Stimulated activated CD8-positive, alpha-beta memory T cell treated with anti-CD3 and anti-CD28 coated beads, Interleukin-15, amount 100 ng/mL, for 48 hours (primary cell): ENCODE results near the gene CDT1.
A peak's percentile ranks its signal among the peaks of the same experiment; 100 is the strongest.
"Not testable (repeated sequence)": the region's sequence is repeated elsewhere in the genome, so short reads cannot be mapped to it uniquely, and the experiment has no call there.

Experiments
- DNase-seq, 2 donors: peaks; one replicate each; pipeline ENCODE4 v3.0.0-alpha.2; 2020; ENCODE audit warnings: low read depth in 2 of 2

The CDT1 gene

DNA sequence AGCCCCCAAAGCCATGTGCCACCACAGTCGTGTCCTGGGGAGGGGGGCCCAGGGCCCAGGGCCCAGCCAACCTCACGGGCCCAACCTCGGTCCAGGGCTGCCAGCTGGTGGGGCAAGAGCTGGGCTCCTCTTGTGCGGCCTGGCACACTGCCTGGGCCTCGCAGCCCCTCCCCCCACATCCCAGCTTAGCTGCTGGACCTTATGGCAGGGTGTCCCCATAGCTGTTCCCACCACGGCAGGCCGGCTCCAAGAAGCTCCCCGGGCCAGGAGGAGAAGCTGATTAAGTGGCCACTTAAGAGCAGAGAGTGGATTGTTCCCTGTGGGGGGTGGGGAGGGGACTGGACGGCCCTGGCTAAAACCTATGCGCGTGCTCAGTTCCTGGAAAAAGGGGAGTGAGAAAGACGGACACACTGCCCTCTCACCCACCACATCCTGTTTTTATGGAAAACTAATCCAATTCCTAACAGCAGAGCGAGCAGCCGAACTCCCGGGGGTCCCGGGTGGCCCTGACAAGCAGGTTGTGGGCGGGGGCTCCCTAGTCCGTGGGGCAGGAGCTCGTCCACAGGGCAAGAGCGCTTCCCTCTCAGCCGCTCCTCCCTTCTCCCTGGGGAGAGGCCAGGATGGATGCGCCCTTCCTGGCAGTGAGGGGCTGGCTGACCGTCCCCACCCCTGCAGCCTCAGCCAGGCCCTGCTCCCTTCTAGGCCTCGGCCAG, 35.4 kb upstream of the CDT1 start:
- no peak for DNase-seq

DNA sequence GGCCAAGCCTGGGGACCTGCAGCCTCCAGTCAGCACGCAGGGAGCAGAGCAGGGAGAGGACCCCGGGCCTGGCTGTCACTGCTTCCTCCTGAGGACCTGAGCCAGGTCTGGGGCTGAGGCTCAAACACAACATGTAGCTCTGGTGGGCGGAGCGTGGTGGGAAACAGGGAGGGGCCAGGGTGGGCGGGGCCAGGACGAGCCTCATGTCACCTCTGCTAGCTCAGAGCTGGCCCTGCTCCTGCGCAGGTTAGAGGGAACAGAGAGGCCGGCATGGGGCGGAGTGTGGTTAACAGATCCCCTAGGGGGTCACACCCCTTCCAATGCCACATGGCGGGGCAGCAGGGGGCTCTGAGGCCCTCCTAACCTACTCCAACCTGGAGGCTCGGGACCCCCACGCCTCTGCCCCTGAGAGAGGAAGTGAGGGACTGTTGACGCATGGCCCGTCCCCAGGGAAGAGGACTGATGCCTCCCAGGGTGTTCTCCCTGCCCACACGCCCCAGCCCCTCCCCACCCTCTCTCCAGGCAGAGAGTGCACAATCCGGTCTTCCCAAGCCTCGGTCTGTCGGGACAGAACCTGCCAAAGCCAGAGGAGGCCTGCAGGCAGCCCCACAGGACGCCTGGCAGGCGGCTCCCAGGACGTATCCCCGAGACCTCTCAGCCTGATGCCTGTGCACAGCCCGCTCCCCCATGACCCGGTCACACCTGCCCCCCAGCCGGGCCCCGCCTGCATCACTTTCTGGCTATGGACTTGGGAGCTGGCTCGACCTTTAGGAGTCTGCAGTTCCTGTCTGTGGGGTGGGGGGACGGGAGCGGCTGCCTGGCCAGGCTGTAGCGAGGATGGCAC, 33.8 kb upstream of the CDT1 start:
- no peak for DNase-seq

DNA sequence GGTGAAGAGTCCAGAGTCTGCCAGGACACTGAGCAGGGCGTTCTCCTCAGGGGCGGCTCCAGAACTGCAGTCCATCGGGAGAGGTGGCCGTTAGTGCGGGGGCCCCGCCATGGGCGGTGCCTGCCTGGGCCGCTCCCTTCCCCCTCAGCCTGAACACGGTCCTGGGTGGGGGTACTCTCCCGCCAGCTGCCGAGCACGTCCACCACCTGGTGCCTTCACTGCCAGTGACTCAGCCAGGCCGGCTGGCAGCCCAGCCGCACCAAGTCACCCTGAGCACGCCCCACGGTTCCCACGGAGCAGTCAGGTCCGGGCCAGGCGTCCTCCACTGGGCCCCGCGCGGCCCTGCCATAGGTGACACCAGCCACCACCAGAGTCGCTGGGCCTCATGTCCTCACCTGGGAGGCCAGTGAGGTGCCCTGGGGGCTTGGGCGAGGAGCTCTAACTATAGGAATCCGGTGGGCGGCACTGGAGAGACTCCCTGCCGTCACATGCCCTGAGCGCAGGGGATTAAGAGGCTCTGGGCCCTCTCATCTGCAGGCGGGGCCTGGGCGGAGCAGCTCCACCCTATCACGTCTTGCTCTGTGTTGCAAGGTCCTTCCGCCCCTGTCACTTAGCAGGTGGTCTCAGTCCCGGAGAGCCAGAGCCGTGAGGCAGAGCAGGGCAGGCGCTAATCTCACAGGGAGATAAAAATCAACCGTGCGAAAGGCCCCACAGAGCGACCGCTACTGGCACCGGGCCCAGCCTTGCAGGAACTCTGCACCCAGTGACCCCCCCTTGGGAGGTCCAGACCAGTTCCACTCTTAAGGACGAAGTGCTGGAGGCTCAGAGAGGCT, 32.9 kb upstream of the CDT1 start:
- no peak for DNase-seq

DNA sequence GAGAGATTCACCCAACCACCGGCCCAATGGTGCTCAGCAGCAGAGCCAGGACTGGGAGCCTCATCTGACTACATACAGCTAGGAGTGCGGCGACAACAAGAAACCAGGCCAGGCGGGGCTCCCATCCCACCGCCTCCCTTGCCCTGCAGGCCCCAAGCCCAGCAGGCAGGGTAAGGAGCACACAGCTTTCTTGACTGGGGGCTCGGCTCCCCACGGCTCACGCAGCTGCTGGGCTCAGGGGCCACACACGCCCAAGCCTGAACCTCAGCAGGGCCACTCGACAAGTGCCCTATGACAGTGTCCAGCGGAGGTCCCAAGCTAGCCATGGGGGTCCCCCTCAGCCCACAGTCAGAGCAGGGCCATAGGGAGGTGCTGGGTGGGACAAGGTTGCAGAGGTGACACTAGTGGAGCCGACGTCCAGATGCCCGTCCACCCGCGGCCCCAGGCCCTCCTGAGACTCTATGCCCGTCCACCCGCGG, 32.3 kb upstream of the CDT1 start:
- no peak for DNase-seq

DNA sequence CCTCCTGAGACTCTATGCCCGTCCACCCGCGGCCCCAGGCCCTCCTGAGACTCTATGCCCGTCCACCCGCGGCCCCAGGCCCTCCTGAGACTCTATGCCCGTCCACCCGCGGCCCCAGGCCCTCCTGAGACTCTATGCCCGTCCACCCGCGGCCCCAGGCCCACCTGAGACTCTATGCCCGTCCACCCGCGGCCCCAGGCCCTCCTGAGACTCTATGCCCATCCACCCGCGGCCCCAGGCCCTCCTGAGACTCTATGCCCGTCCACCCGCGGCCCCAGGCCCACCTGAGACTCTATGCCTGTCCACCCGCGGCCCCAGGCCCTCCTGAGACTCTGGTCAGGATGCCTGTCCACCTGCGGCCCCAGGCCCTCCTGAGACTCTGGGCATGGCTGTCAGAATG, 31.8 kb upstream of the CDT1 start:
- DNase-seq, result not testable (repeated sequence)

DNA sequence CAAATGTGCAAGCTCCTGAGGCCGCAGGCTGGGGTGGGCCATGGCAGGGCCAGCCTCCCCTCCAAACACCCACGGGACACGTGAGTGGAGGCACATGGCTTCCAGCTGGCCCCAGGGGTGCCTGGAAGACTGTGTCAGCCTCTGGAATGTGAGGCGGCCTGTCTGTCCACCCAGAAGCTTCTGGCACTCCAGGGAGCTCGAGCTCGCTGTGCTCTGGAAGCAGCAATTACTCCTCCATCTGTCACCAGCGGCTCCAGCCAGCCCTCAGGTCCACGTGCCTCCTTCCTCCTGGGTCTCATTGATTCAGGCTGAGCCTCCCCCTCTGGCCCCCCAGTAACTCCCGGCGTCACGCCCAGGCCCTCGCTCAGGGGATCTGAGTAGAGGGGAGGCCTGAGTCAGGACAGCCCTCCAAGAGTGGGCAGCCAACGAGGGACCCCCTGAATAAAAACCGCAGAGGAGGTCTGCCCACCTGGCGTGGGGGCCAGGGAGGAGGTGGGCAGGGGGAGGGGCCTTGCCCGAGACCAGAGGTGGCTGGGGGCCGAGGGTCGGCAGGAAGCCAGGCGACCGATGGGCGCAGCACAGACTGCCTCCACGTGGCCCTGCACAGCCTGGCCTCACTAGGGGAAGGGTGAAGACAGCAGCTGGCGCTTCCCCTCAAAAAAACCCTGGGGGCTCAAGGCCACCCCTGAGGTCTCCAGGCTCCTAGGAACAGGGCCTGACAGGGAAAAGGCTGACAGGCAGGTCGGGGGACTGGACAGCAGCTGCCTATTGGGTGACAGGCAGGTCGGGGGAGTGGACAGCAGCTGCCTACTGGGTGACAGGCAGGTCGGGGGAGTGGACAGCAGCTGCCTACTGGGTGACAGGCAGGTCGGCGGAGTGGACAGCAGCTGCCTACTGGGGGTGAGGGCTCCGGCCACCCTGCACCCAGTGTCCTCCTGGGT, 30.4 kb upstream of the CDT1 start:
- no peak for DNase-seq

DNA sequence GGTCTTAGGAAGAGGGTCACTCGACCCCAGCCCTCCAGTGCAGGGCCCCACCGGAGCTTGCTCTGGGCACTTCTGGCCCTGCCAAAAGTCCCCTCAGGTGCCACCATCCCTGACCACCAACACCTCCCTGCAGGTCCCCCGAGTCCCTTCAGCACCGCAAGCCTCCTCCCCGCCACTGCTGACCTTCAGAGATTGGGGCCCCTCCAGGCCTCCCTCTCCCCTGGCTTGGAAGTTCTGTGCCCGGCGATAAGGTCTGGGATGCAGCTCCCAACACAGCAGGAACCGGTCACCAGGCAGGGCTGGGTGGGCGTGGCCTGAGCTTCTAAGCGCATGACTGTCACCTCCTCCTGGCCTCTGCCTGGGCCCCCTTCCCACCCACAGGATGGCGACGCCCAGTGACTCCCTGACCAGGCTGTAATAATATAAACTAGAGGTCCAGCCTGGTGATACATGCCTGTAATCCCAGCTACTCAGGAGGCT, 29.7 kb upstream of the CDT1 start:
- DNase-seq, result no peak

DNA sequence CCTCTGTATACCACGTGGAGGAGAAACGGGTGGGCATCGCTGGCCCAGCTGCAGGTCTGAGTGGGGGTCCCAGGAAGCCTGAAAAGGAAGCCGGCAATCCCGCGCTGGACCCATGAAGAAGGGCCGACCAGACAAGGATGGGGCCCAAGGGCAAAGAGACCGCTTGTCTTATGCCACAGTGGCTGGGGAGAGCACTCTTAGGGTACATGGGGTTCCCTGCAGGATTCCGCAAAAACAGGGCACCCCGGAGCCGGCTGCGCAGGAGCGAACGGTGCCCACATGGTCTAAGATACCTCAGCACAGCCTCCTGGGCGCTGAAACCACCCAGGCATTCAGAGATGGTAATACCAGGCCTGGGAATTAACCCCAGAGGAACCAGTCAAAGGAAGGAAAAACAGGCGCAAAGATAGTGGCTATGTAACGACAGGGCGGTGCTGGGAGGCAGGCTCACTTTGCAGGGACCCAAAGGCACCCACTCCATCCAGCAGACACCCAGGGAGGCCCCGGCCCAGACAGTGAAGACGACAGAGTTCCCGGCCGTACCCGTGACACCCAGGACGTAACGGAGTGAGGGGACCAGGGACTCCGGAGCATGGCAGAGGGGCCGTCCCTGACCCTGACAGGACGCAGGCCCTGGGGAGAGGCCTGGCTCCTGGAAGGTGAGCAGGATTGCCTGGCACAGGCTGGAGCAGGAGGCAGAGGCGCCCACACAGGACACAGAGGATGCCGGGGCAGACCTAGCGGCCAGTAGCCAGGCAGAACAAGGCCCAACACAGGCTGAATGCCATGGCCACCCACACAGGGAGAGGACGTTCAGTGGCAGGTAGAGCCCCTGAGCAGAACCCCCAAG, 28.8 kb upstream of the CDT1 start:
- DNase-seq, result no peak

DNA sequence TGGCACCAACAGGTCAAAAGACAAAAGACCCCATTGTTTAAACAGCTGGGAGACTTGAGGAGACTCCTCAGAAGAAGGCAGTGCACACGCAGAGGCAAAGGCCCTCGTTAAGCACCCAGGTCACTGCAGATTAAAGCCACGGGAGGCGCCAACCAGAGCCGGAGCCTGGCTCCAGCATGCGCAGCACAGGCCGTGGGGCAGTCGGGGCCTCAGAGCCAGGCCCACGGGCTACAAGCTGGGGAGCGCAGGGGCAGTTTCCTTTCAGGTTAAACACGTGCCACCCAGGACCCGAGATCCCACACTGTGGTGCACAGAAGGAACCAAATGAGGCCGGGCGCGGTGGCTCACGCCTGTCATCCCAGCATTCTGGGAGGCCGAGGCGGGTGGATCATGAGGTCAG, 27.8 kb upstream of the CDT1 start:
- no peak for DNase-seq

DNA sequence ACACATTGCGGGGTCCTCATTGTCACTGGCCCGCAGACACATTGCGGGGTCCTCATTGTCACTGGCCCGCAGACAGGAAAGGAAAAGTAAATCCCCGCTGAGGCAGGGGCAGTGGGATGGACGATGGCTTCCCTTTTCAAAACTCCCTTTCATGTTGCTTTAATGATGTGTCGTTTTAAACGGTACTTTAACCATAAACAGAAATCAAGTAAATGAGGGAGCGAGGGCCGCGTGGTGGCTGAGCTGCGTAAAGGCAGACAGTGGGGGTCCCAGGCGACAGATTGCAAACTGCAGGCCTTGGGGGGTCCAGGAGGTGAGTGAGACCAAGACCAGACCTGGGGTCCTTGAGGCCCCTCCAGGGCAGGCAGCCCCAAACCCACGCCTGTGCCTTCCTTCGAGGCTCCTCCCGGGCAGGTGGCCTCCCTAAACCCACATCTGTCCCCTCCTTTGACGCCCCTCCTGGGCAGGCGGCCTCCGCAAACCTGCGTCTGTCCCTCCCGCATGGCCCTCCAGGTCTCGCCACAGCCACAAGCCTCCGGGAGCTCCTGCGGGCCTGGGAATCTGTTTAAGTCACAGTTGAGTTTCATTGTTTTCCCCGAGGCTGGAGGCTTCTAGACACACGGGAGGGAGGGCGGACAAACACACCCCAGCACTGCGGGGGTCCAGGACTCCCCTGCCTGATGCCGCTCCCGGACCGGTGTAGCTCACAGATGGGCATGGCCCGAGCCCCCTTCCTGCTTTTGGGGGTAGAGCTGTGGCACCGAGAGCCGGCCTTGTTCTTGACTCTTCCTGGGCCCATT, 25.9 kb upstream of the CDT1 start:
- no peak for DNase-seq

DNA sequence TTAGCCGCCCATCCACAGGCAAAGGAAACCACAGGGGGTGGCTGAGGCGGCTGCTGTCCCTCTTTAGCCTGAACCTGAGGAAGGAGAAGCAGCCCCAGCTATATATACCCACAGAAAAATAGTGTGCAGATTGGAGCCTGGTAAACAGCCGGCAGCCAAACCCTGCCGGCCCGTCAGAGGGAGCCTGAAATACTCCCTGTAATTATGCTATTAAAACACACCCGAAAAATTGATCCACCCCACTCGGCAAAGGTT, 25.4 kb upstream of the CDT1 start:
- no peak for DNase-seq

DNA sequence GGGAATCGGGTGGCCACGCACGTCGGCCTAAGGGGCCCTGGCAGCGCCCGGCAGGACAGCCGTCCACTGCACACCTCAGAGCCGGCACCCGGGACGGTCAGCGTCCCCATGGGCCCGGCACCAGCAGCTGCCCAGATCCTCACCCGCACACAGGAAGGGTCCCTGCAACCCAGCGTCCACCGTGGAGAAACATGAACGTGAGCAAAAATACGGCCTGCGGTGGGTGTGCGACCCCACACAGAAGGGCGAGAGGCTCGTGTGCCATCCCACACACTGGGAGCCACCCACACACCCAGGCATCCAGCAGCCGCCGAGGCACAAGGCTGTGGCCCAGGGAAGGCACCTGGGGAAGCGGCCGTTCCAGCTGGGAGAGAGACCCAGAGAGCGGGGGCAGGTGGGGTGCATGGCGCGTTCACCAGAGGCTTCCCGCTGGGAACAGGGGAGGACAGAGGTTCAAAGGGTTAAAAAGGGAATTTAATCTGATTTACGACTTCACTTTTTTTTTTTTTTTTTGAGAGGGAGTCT, 25.0 kb upstream of the CDT1 start:
- no peak for DNase-seq

DNA sequence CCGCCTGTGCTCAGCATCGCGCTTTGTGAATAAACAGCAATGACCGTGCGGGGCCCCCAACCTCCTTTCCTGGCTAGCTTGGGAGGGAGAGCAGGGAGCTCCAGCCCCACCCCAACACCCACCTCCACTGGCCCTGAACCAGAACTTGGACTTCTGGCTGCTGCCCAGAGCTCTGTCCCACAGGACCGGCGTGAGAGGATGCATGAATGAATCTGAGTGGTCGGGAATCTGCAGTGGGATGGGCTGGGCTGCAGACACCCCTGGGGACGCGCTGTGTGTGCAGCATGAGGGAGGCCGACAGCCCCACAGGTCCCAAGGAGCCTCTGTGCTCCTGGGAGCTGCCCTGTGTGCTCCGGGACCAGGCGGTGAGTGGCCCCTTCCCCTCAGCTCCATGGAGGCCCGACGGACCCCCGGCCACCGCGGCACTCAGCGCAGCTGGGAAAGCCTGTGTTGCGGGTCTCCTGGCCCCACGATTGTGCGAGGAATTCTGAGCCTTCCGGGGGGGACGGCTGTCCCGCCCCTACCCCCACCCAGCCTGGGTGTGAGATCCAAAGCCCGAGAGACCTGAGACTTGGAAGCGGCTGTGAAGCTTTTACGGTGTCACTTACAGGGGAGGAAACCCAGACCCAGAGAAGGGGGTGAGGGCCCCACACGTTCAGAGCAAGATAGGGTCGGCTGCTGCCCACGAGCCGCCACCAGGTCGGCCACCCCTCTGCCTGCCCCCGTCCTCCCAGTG, 24.0 kb upstream of the CDT1 start:
- no peak for DNase-seq

DNA sequence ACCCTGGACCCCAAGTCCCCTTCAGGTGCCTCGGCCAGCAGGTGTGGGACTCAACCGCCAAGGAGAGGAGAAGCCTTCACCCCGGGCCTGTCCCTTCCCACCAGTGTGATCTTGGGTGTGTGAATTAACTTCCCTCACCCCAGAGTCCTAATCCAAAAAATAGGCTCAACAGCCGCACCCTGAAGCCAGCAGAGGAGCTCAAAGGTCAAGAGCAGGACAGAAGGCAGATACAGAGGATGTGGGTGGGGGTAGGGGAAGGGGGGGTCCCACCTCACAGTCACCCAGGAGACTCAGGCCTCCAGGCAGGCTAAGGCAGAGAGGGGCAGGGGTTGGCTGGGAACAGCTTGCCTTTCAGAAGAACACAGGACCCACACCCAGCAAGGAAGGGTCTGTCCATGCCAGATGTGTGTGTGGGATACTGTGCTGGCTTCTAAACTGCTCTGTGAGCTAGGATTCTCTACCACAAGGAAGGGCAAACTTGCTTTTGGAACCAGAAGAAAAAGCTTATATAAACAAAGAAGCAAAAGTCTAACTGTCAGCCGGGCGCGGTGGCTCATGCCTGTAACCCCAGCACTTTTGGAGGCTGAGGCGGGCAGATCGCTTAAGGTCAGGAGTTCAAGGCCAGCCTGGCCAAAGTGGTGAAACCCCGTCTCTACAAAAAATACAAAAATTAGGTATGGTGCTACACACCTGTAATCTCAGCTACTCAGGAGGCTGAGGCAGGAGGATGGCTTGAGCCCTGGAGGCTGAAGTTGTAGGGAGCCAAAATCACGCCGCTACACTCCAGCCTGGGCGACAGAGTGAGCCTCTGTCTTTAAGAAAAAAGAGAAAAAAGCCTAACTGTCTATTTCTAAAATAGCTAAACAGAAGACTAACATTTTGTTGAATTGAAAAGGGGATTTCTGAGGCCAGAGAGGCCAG, 23.2 kb upstream of the CDT1 start:
- DNase-seq, result no peak

DNA sequence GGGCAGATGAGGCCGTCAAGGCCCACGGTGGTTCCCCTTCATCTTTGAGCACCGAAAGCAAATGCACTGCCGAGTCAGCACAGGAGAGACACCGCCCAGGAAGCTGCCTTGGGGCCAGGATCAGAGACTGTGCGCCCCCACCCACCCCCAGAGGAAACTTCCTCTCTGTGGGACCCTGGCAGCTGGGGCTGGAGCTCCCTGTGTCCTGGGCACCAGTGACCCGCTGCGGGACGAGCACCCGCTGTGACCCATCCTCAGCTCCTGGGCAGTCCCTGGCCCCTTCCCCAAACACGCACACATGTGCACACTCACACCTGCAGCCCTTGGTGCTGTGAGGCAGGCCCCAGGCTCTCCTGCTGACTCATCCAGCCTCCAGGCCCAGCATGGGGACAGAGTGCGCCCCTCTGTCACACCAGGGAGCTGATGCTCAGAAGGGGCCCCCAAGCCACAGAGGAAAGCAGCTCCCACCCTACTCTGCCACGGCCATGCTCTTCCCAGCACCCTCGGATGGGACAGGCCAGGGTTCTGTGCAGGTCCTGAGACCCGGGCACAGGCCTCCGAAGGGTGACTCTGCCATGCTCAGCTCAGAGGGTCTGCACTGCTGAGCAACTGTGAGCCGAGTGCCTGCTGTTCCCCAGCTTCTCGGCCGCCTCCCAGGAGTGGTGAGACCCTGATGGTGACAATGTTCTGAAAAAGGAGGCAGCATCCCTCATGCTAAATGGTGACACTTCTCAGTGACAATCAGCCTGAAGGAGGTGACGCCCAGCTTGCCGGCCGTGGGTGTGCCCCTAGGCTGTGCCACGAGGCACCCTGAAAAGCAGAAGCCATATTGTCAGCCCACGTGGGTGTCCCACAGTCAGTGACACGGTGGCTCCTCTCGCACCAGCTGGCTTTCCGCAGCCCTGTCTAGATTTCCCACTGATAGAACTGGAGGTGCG, 22.2 kb upstream of the CDT1 start:
- DNase-seq, result peak in 1 of 2 donors; percentile 70
